Activated T-cell treated with anti-CD3 and anti-CD28 coated beads, Interleukin-2, amount 50 U/mL, for 48 hours (primary cell): ENCODE data around the gene SSH2.
A peak's percentile ranks its signal among the peaks of the same experiment; 100 is the strongest.

Source experiments
- DNase-seq, 2 experiments: peaks; one replicate each; pipeline ENCODE4 v3.0.0-alpha.2; 2020

SSH2 gene

GRCh38 chr17:29597361-29598172, 332.5 kb downstream of the SSH2 start:
- DNase-seq, result no peak

- DNase-seq, result no peak
These were observed 333.2 kb downstream of the SSH2 start for GRCh38 chr17:29596811-29597210.

- DNase-seq, result no peak
These were observed 333.9 kb downstream of the SSH2 start for GRCh38 chr17:29595943-29596774.

GRCh38 chr17:29595107-29595942, 334.7 kb downstream of the SSH2 start:
- no peak for DNase-seq

- DNase-seq, result no peak
These were observed 335.4 kb downstream of the SSH2 start for GRCh38 chr17:29594519-29595090.

GRCh38 chr17:29593591-29594518, 336.2 kb downstream of the SSH2 start:
- peak; percentile 55 to 64 for DNase-seq

GRCh38 chr17:29592850-29593551, 337.0 kb downstream of the SSH2 start, which contains the start of gene ANKRD13B:
Gene ANKRD13B (plus strand): TSS chr17:29593132. CDS start chr17:29593622, 490 bp downstream.
- DNase-seq, result peak; percentile 72 to 76

GRCh38 chr17:29591737-29592608, 338.1 kb downstream of the SSH2 start:
- DNase-seq, result peak; percentile 89 to 93

GRCh38 chr17:29591146-29591736, 338.8 kb downstream of the SSH2 start:
- peak; percentile 71 to 77 for DNase-seq

- peak; percentile 63 to 72 for DNase-seq
These were observed 339.4 kb downstream of the SSH2 start for GRCh38 chr17:29590411-29591145.

GRCh38 chr17:29589524-29590410, 340.3 kb downstream of the SSH2 start, which contains the start of gene GIT1:
Gene GIT1 (minus strand): TSS chr17:29589648. CDS start chr17:29589378, 270 bp downstream.
- peak; percentile 87 to 89 for DNase-seq

- peak; percentile 57 to 70 for DNase-seq
These were observed 341.2 kb downstream of the SSH2 start for GRCh38 chr17:29588562-29589411.

GRCh38 chr17:29588017-29588561, 341.9 kb downstream of the SSH2 start:
- DNase-seq, result no peak

GRCh38 chr17:29587591-29587990, 342.4 kb downstream of the SSH2 start:
- DNase-seq, result no peak

GRCh38 chr17:29586676-29587469, 343.2 kb downstream of the SSH2 start:
- DNase-seq, result no peak
